Measurements from ENCODE around the gene PCGF2.

DNA sequence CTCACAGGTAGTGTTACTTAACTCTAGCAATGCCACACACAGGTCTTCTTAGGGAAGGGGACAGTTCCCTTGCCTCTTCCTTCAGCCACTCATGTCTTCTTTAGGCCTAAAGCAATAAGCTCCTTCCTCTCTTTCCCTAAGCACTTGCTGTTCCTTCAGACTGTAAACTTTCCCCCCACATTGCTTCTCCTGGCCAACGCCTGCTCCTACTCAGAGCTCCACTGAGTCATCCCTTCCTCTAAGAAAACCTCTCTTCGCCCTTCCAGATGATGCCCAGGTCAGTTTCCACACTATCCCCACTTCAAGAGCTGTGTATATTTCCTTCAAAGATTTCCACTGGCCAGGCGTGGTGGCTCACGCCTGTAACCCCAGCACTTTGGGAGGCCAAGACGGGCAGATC is 60.9 kb downstream of the PCGF2 start:
- no peak for TF ChIP-seq POLR2AphosphoS5 (IDR thresholded peaks at IDR 0.05; ENCODE audit: borderline replicate concordance, low read depth, low read length)
- TF ChIP-seq EZH2 (IDR thresholded peaks at IDR 0.05): no peak
